SU-DHL-6 (cell line): ENCODE measurements around the gene NHSL2.

Experiments
- H2AFZ ChIP-seq: fragments of 200-600 bp; sonication (generic); 2 replicates; pipeline ENCODE4 v1.6.1; 2014; ENCODE audit warnings: low read depth, mild to moderate bottlenecking, moderate library complexity, mixed read lengths, antibody characterized with exemption, low read length; ENCODE audit not compliant: severe bottlenecking
- H3F3A ChIP-seq: fragments of 200-600 bp; shearing (Covaris generic); 2 replicates; pipeline ENCODE4 v1.6.0; 2016; ENCODE audit warnings: antibody characterized with exemption, mild to moderate bottlenecking; ENCODE audit not compliant: insufficient read depth
- H3K27ac ChIP-seq: fragments of 200-600 bp; sonication (generic); 2 replicates; pipeline ENCODE4 v1.5.1; 2016; ENCODE audit warnings: low read depth, mild to moderate bottlenecking, low read length, moderate library complexity, mixed read lengths
- H3K27me3 ChIP-seq: fragments of 200-600 bp; sonication (generic), shearing (Covaris generic); 2 replicates; pipeline ENCODE4 v1.6.0; 2014; ENCODE audit warnings: mild to moderate bottlenecking, low read length
- H3K36me3 ChIP-seq: fragments of 200-600 bp; sonication (generic); 2 replicates; pipeline ENCODE4 v1.6.1; 2014; ENCODE audit warnings: mild to moderate bottlenecking, low read length, mixed read lengths
- H3K4me2 ChIP-seq: fragments of 300-600, 200-600 bp; shearing (Covaris generic), sonication (generic); 2 replicates; pipeline ENCODE4 v1.6.0; 2014; ENCODE audit warnings: low read length, low read depth, mild to moderate bottlenecking; ENCODE audit not compliant: poor library complexity, severe bottlenecking
- H3K4me3 ChIP-seq: fragments of 200-600 bp; sonication (generic); 2 replicates; pipeline ENCODE4 v1.5.1; 2014; ENCODE audit warnings: antibody characterized with exemption, low read length, mild to moderate bottlenecking, mixed read lengths; ENCODE audit not compliant: insufficient read depth, poor library complexity, severe bottlenecking
- H3K79me2 ChIP-seq: fragments of 200-600 bp; sonication (generic); 2 replicates; pipeline ENCODE4 v1.6.1; 2014; ENCODE audit warnings: mild to moderate bottlenecking, low read length, moderate library complexity; ENCODE audit not compliant: insufficient read depth
- H3K9ac ChIP-seq: fragments of 200-600 bp; sonication (generic); 2 replicates; pipeline ENCODE4 v1.7.0; 2014; ENCODE audit warnings: mild to moderate bottlenecking, low read length
- H3K9me2 ChIP-seq: fragments of 200-600 bp; sonication (generic); replicated peaks from 2 replicates; pipeline ENCODE4 v1.6.1; 2014; ENCODE audit warnings: low read length; ENCODE audit not compliant: insufficient read depth
- H3K9me3 ChIP-seq: fragments of 200-600 bp; sonication (generic); 2 replicates; pipeline ENCODE4 v1.6.1; 2014; ENCODE audit warnings: low read length, mixed read lengths; ENCODE audit not compliant: insufficient read depth
- H4K20me1 ChIP-seq: fragments of 200-600 bp; sonication (generic); 2 replicates; pipeline ENCODE4 v1.6.1; 2014; ENCODE audit warnings: low read depth, mild to moderate bottlenecking, antibody characterized with exemption, low read length, moderate library complexity, mixed read lengths
- EZH2phosphoT487 ChIP-seq: fragments of 200-600 bp; sonication (generic), shearing (Covaris generic); conservative IDR thresholded peaks from 2 replicates; pipeline ENCODE4 v1.6.1; 2018; ENCODE audit warnings: mild to moderate bottlenecking, antibody characterized with exemption, low read length, moderate library complexity, mixed read lengths
- TF ChIP-seq, protein P1 (sequence below): fragments of 200-600 bp; sonication (generic); IDR thresholded peaks from one replicate; pipeline ENCODE4 v1.5.1; 2017; ENCODE audit warnings: antibody characterized with exemption, mild to moderate bottlenecking, low read length, moderate library complexity; ENCODE audit not compliant: insufficient read depth, poor library complexity, severe bottlenecking

Gene NHSL2

DNA sequence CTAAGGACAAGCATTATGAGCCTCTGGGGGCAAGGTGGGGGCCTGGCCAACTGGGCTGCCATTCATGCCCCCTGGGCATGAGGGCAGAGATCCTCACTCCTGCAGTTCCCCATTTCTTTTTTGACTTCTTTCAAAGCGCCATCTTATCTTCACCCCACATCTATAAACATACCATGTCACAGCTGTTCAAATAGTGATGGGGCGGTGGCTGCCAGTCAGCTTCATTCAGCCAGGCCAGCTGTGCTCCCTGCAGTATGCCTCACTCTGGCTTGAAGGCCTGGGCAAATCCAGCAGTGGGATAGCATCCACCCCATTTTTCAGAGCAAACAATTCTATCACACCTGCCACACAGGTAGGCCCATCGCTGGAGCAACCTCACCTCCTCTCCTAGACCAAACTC lies 85.5 kb downstream of the NHSL2 start:
- H3K27me3 ChIP-seq, result no peaks in the 10 kb centered on the region
- H3K79me2 ChIP-seq, result no peaks in the 10 kb centered on the region
- H4K20me1 ChIP-seq, result no peaks in the 10 kb centered on the region
- H3K9ac ChIP-seq, result no peak overlapping the region
- no peak overlapping the region for H3K4me3 ChIP-seq
- no peak overlapping the region for H3K27ac ChIP-seq
- no peaks in the 10 kb centered on the region for H3K36me3 ChIP-seq
- H3K4me2 ChIP-seq, result no peak overlapping the region
- H3K9me3 ChIP-seq, result no peaks in the 10 kb centered on the region
- H2AFZ ChIP-seq, result no peak overlapping the region
- TF ChIP-seq EZH2phosphoT487, result no peak
- TF ChIP-seq, protein P1, sequence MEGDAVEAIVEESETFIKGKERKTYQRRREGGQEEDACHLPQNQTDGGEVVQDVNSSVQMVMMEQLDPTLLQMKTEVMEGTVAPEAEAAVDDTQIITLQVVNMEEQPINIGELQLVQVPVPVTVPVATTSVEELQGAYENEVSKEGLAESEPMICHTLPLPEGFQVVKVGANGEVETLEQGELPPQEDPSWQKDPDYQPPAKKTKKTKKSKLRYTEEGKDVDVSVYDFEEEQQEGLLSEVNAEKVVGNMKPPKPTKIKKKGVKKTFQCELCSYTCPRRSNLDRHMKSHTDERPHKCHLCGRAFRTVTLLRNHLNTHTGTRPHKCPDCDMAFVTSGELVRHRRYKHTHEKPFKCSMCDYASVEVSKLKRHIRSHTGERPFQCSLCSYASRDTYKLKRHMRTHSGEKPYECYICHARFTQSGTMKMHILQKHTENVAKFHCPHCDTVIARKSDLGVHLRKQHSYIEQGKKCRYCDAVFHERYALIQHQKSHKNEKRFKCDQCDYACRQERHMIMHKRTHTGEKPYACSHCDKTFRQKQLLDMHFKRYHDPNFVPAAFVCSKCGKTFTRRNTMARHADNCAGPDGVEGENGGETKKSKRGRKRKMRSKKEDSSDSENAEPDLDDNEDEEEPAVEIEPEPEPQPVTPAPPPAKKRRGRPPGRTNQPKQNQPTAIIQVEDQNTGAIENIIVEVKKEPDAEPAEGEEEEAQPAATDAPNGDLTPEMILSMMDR, result no peak
- no peaks in the 10 kb centered on the region for H3K9me2 ChIP-seq
- no peaks in the 10 kb centered on the region for H3F3A ChIP-seq

GRCh38 chrX:71996826-71997225 lies 86.2 kb downstream of the NHSL2 start:
- Histone ChIP-seq H2AFZ (no peak overlapping the region), H4K20me1 (no peaks in the 10 kb centered on the region), H3K9me2 (no peaks in the 10 kb centered on the region), H3K4me2 (no peak overlapping the region), H3K27ac (no peak overlapping the region), H3K9ac (no peak overlapping the region), H3K4me3 (no peak overlapping the region), H3K9me3 (no peaks in the 10 kb centered on the region), H3F3A (no peaks in the 10 kb centered on the region), H3K27me3 (no peaks in the 10 kb centered on the region), H3K79me2 (no peaks in the 10 kb centered on the region), H3K36me3 (no peaks in the 10 kb centered on the region)
- TF ChIP-seq, protein P1, result no peak
- TF ChIP-seq EZH2phosphoT487, result no peak

GRCh38 chrX:71997320-71997719 lies 86.7 kb downstream of the NHSL2 start:
- H3K27ac ChIP-seq, result no peak overlapping the region
- no peaks in the 10 kb centered on the region for H3K27me3 ChIP-seq
- H3K4me2 ChIP-seq, result no peak overlapping the region
- no peaks in the 10 kb centered on the region for H3K9me3 ChIP-seq
- no peaks in the 10 kb centered on the region for H3F3A ChIP-seq
- no peaks in the 10 kb centered on the region for H3K79me2 ChIP-seq
- H3K36me3 ChIP-seq, result no peaks in the 10 kb centered on the region
- no peak overlapping the region for H3K9ac ChIP-seq
- no peak overlapping the region for H3K4me3 ChIP-seq
- H4K20me1 ChIP-seq, result no peaks in the 10 kb centered on the region
- TF ChIP-seq EZH2phosphoT487, result no peak
- TF ChIP-seq, protein P1, result no peak
- H3K9me2 ChIP-seq, result no peaks in the 10 kb centered on the region
- no peak overlapping the region for H2AFZ ChIP-seq
